ENCODE results near the gene C1QTNF3. TPM values are rescaled to one million over a fixed set of nuclear protein-coding genes. Genes with fewer than 3 reads are reported as not detected.
A peak's percentile ranks its signal among the peaks of the same experiment; 100 is the strongest.

C1QTNF3 gene
- total and polyA plus RNA-seq, 2 experiments from 2014 or later, result 1.7 to 2.0 TPM

DNA sequence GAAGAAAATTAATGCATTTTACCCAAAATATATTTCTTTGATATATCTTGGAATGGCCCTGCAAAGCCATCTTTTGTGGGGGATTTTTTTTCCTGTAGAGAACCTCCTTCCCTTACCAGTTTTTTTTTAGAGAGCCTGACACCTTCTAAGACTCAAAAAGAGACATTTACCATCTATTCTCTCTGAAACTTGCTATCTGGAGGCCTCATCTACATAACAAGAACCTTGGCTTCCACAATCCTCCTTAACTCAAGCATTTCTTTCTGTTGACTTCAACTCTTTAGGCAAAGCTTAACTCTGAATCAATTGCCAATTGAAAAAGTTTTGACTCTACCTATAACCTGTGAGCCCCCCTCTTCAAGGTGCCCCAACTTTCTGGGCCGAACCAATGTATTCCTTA lies 64.7 kb downstream of the C1QTNF3 start:
- H3K4me1 ChIP-seq (ENCODE audit: insufficient read depth), result peaks cover 55% of the 10 kb centered on the region
- ATAC-seq, result peak; percentile 75
- peak overlapping the region; percentile 11 for H3K4me3 ChIP-seq
- H4K20me1 ChIP-seq (replicated peaks; ENCODE audit: insufficient read depth), result no peaks in the 10 kb centered on the region
- no peaks in the 10 kb centered on the region for H3K27me3 Mint-ChIP-seq (ENCODE audit: insufficient read depth, low read depth, poor library complexity)
- H3K27ac ChIP-seq (ENCODE audit: low read depth), result peak overlapping the region; percentile 83
- H3K4me1 Mint-ChIP-seq, result peaks cover 45% of the 10 kb centered on the region
- H3K36me3 Mint-ChIP-seq (ENCODE audit: low read depth), result no peaks in the 10 kb centered on the region
- H2AFZ ChIP-seq, result no peak overlapping the region
- TF ChIP-seq EZH2phosphoT487 (IDR thresholded peaks at IDR 0.05; ENCODE audit: unreplicated experiment), result no peak
- no peak for TF ChIP-seq CTCF (conservative IDR thresholded peaks at IDR 0.05; ENCODE audit: low read depth in 2 of 2)
- TF ChIP-seq ZNF462 (CRISPR knock-in tag; IDR thresholded peaks at IDR 0.05), result peak; percentile 92
- peak overlapping the region; percentile 20; the same call in 1 of the 3 replicates for H3K4me3 Mint-ChIP-seq
- H3K36me3 ChIP-seq (ENCODE audit: insufficient read depth), result no peaks in the 10 kb centered on the region
- H3F3A ChIP-seq (replicated peaks; ENCODE audit: low read depth), result no peaks in the 10 kb centered on the region; the same call in 1 of the 2 replicates
- peak; percentile 63 for DNase-seq (ENCODE audit: low spot score)
- no peaks in the 10 kb centered on the region; the same call in 2 of the 3 replicates for H3K9me3 Mint-ChIP-seq
- H3K27ac Mint-ChIP-seq, result peak overlapping the region; percentile 70; the same call in 1 of the 2 replicates
- H3K79me2 ChIP-seq (replicated peaks; ENCODE audit: insufficient read depth), result no peaks in the 10 kb centered on the region
- no peaks in the 10 kb centered on the region for H3K27me3 ChIP-seq (ENCODE audit: insufficient read depth)
- H3K9me2 ChIP-seq (ENCODE audit: insufficient read depth), result peaks cover 9% of the 10 kb centered on the region; the same call in 1 of the 2 replicates
- H3K4me2 ChIP-seq, result peak overlapping the region; percentile 52

DNA sequence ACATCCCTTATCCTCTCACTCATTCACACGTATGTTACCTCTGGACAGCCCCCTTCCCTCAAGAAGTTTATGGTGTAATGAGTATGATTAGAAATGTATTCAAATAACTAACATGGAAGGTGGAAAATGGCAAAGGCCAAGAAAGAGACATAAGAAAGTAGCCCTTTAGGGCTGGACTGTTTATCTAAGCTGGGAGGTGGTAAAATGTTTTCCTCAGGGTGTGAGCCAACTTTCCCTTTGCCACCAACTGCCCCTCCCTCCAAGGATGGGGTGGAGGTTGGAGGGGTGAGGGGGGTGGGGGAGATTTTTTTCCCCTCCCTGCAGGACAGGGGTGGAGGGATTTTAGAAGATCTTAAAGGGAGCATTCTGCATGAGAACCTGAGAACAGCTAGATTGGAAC lies 66.7 kb downstream of the C1QTNF3 start:
- Histone ChIP-seq H3K36me3 (ENCODE audit: insufficient read depth) (no peaks in the 10 kb centered on the region), H3F3A (replicated peaks; ENCODE audit: low read depth) (no peaks in the 10 kb centered on the region; the same call in 1 of the 2 replicates), H3K4me1 (ENCODE audit: insufficient read depth) (peaks cover 47% of the 10 kb centered on the region), H4K20me1 (replicated peaks; ENCODE audit: insufficient read depth) (no peaks in the 10 kb centered on the region), H3K9me2 (ENCODE audit: insufficient read depth) (peaks cover 13% of the 10 kb centered on the region; the same call in 1 of the 2 replicates), H3K4me3 (no peak overlapping the region), H3K27ac (ENCODE audit: low read depth) (no peak overlapping the region), H3K4me2 (no peak overlapping the region), H3K79me2 (replicated peaks; ENCODE audit: insufficient read depth) (no peaks in the 10 kb centered on the region), H3K27me3 (ENCODE audit: insufficient read depth) (no peaks in the 10 kb centered on the region), H2AFZ (no peak overlapping the region)
- DNase-seq (ENCODE audit: low spot score) (no peak), ATAC-seq (no peak)
- Mint-ChIP-seq H3K27ac (no peak overlapping the region), H3K36me3 (ENCODE audit: low read depth) (no peaks in the 10 kb centered on the region), H3K4me3 (no peak overlapping the region), H3K4me1 (peaks cover 45% of the 10 kb centered on the region), H3K9me3 (no peaks in the 10 kb centered on the region; the same call in 2 of the 3 replicates), H3K27me3 (ENCODE audit: insufficient read depth, low read depth, poor library complexity) (no peaks in the 10 kb centered on the region)
- TF ChIP-seq NANOG (IDR thresholded peaks at IDR 0.05; ENCODE audit: borderline replicate concordance) (no peak), EZH2 (IDR thresholded peaks at IDR 0.05; ENCODE audit: low read depth, unreplicated experiment) (no peak), STAT1 (IDR thresholded peaks at IDR 0.05; ENCODE audit: unreplicated experiment) (no peak), POLR2AphosphoS5 (IDR thresholded peaks at IDR 0.05; ENCODE audit: low read depth) (no peak), ZNF114 (CRISPR knock-in tag; IDR thresholded peaks at IDR 0.05) (no peak), EZH2phosphoT487 (IDR thresholded peaks at IDR 0.05; ENCODE audit: unreplicated experiment) (no peak), ETS1 (IDR thresholded peaks at IDR 0.05) (no peak)

Data from GM23338 (cell line).